GM12872 (cell line): ENCODE results near the gene PINK1.

Experiments
- TF ChIP-seq, protein P1 (sequence below): IDR thresholded peaks from 3 replicates; pipeline ENCODE4 v1.5.1; 2011; ENCODE audit warnings: low read depth, mild to moderate bottlenecking, low read length, moderate library complexity; ENCODE audit not compliant: insufficient read depth

The PINK1 gene

DNA sequence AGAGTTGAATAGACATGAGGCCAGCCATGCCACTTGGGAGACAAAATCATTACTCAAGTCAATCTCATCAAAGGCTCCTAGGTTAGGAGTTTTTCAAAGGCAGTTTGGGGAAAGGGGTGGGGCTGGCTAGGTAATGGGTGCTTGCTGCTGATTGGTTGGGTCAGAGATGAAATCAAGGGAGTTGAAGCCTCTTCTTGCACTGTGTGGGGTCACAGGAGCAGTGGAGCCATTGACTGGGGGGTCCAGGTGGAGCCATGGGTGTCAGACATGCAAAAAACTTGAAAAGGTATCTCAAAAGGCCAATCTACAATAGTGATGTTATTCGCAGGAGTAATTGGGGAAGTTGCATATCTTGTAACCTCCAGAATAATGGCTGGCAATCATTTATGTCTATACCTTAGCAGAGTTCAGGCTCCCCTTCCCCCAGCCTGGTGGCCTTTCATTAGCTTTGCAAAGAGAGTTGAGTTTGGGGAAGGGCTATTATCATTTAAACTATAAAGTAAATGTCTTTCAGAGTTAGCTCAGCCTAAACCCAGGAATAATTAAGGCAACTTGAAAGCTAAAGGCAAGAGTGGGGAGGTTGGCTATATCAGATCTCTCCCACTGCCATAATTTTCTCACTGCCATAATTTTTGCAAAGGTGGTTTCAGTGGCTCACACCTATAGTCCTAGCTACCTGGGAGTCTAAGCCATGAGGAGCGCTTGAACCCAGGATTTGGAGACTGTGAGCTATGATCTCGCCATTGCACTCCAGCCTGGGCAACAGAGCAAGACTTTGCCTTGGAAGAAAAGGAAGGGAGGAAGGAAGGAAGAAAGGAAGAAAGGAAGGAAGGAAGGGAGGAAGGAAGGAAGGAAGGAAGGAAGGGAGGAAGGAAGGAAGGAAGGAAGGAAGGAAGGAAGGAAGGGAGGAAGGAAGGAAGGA lies 7.8 kb upstream of the PINK1 start:
- TF ChIP-seq, protein P1, sequence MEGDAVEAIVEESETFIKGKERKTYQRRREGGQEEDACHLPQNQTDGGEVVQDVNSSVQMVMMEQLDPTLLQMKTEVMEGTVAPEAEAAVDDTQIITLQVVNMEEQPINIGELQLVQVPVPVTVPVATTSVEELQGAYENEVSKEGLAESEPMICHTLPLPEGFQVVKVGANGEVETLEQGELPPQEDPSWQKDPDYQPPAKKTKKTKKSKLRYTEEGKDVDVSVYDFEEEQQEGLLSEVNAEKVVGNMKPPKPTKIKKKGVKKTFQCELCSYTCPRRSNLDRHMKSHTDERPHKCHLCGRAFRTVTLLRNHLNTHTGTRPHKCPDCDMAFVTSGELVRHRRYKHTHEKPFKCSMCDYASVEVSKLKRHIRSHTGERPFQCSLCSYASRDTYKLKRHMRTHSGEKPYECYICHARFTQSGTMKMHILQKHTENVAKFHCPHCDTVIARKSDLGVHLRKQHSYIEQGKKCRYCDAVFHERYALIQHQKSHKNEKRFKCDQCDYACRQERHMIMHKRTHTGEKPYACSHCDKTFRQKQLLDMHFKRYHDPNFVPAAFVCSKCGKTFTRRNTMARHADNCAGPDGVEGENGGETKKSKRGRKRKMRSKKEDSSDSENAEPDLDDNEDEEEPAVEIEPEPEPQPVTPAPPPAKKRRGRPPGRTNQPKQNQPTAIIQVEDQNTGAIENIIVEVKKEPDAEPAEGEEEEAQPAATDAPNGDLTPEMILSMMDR: no peak

DNA sequence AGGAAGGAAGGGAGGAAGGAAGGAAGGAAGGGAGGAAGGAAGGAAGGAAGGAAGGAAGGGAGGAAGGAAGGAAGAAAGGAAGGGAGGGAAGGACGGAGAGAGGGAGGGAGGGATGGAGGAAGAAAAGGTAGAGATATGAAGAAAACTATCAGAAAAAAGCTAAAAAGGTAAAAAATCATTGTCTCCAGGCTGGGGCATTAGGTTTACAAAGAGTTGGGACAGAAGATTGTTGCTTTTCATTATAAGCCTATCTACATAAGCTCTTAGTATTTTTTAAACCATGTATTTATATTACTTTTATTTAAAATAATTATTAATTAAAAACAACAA lies 7.2 kb upstream of the PINK1 start:
- TF ChIP-seq, protein P1: no peak

DNA sequence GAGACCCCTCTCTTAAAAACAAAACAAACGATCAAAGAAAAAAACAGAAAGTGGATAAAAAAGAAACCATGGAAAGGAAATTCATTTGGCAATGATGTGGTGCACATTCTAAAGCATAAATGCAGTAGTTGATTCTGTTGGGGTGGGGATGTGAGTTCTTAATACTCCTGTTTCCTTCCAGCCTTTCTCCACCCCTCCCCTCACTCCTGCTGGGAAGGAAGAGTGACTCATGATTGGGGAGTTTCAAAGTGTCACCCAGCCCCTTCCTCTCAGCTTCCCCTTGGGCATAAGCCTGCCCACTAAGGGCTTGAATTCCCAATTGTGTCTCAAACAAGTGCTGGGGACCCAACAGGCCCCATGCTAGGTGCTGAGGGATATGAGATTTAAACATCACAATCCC lies 6.7 kb upstream of the PINK1 start:
- TF ChIP-seq, protein P1: no peak

DNA sequence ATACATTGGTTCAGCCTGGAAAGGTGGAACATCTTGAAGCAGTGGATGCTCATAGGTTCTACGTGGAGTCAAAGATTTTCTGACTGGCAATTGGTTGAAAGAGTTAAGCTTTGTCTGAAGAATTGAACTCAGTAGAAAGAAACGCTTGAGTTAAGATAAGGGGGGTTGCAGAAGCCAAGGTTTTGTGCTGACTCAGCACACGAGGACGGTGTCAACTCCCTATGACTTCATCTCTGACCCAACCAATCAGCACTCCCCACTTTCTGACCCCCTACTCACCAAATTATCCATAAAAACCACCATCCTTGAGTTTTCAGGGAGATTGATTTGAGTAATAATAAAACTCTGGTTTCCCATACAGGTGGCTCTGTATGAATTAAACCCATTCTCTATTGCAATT lies 2.5 kb upstream of the PINK1 start:
- TF ChIP-seq, protein P1: no peak

DNA sequence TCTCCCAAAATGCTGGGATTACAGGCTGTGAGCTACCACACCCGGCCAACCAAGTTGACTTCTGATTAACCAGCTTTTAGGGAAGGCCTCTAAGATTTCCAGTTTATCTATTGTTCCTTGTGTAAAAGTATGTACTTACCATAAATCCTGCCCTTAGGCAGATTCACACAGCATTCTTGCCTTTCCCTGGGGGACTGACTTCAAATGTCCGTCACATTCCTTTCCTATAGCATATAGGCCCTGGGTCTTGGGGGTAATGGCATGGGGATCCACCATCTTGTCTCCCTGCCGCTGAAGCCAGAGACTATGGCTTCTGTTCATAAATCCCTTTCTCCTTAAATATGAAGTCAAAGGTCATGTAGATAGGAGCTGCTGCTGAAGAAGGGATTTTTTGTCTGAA lies 872 bp upstream of the PINK1 start:
- TF ChIP-seq, protein P1: no peak

DNA sequence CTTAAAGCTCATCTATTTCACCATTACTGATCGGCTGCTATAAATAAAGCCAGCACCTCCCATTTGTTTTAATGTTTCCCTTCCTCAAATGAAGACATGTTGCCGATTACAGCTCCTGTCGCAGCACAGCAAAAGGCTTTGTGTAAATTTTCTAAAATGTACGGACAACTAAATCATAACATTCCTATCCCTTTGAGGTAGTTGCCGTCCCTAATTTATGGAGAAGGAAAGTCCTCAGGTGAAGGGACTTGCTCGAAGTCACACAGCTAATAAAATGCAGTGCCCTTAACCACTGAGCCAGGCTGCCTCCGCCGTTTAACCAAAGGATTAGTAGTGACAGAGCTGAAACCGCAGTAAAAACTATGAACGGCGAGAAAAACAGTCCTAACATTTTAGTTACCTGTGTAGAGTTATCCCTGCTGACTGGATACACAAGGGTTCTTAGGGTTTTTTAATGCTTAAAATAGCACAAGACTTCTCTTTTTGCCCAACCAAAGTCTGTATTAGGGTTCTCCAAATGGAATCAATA lies 871 bp downstream of the PINK1 start:
- TF ChIP-seq, protein P1: no peak

DNA sequence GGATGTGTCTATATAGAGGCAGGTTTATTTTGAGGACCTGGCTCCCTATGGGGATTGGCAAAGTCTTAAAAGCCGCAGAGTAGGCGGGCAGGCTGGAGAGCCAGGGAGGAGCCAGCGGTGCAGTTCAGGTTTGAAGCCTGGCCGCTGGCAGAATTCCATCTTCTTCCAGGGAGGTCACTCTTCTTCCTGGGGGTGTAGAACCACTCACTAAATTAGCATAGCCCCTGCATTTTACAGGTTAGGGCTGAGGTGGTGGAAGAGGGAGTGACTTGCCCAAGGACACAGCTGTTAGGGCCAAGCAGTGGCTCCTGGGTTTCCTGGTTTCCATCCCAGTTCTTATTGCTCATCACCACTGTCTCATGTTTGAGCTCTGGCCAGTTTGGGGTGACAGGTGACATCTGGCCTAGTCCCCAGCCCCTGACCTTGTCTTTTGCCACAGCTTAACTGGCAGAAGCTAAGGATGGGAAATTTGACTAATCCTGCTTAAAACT lies 1.4 kb downstream of the PINK1 start:
- TF ChIP-seq, protein P1: no peak
